H9 (cell line): ENCODE results near the gene DHRSX. TPM values are rescaled to one million over a fixed set of nuclear protein-coding genes. Genes with fewer than 3 reads are reported as not detected.

Experiments used
- DNase-seq: peaks from one replicate; pipeline ENCODE4 v3.0.0-alpha.2; 2017
- H2AFZ ChIP-seq: one replicate; pipeline ENCODE4 v1.6.1; 2013; ENCODE audit warnings: mild to moderate bottlenecking, low read length, control low read depth, moderate library complexity
- H2AK5ac ChIP-seq: 2 replicates; pipeline ENCODE4 v1.6.1; 2013; ENCODE audit warnings: low read length, control low read depth, mixed read lengths; ENCODE audit not compliant: insufficient read length
- H2BK120ac ChIP-seq: one replicate; pipeline ENCODE4 v1.6.1; 2013; ENCODE audit warnings: low read depth, mild to moderate bottlenecking, low read length, control low read depth, inconsistent platforms; ENCODE audit not compliant: poor library complexity, severe bottlenecking
- H2BK12ac ChIP-seq: 2 replicates; pipeline ENCODE4 v1.6.1; 2013; ENCODE audit warnings: low read length, control low read depth, mixed read lengths, low read depth; ENCODE audit not compliant: insufficient read length
- H2BK15ac ChIP-seq: 2 replicates; pipeline ENCODE4 v1.6.1; 2013; ENCODE audit warnings: low read depth, low read length, control low read depth
- H2BK20ac ChIP-seq: one replicate; pipeline ENCODE4 v1.6.1; 2013; ENCODE audit warnings: low read depth, mild to moderate bottlenecking, low read length, control low read depth, inconsistent platforms; ENCODE audit not compliant: poor library complexity, severe bottlenecking
- H2BK5ac ChIP-seq: 2 replicates; pipeline ENCODE4 v1.6.1; 2013; ENCODE audit warnings: low read length, control low read depth, mixed read lengths; ENCODE audit not compliant: insufficient read length
- H3K14ac ChIP-seq: 2 replicates; pipeline ENCODE4 v1.6.1; 2013; ENCODE audit warnings: low read length, control low read depth; ENCODE audit not compliant: insufficient read depth
- H3K18ac ChIP-seq: 2 replicates; pipeline ENCODE4 v1.6.1; 2013; ENCODE audit warnings: low read depth, mild to moderate bottlenecking, mixed read lengths, low read length, control low read depth; ENCODE audit not compliant: insufficient read length
- H3K23ac ChIP-seq: 2 replicates; pipeline ENCODE4 v1.6.1; 2013; ENCODE audit warnings: low read length, control low read depth, mixed read lengths, low read depth; ENCODE audit not compliant: insufficient read length
- H3K23me2 ChIP-seq: 2 replicates; pipeline ENCODE4 v1.6.1; 2013; ENCODE audit warnings: low read depth, mild to moderate bottlenecking, mixed read lengths, low read length, control low read depth; ENCODE audit not compliant: insufficient read length, poor library complexity, severe bottlenecking
- H3K27ac ChIP-seq: 2 replicates; pipeline ENCODE4 v1.5.1; 2013; ENCODE audit warnings: low read length, control low read depth, mixed read lengths, low read depth; ENCODE audit not compliant: insufficient read length
- H3K27me3 ChIP-seq: 2 replicates; pipeline ENCODE4 v1.6.1; 2013; ENCODE audit warnings: low read length, control low read depth, inconsistent platforms; ENCODE audit not compliant: insufficient read depth
- H3K4ac ChIP-seq: 2 replicates; pipeline ENCODE4 v1.6.1; 2013; ENCODE audit warnings: low read depth, mild to moderate bottlenecking, control low read depth, inconsistent platforms, low read length, moderate library complexity
- H3K4me1 ChIP-seq: 2 replicates; pipeline ENCODE4 v1.6.1; 2013; ENCODE audit warnings: low read length, control low read depth, inconsistent platforms; ENCODE audit not compliant: insufficient read depth
- H3K4me2 ChIP-seq: 2 replicates; pipeline ENCODE4 v1.6.1; 2013; ENCODE audit warnings: low read length, control low read depth, mixed read lengths; ENCODE audit not compliant: insufficient read length, insufficient read depth
- H3K56ac ChIP-seq: 2 replicates; pipeline ENCODE4 v1.6.1; 2013; ENCODE audit warnings: low read depth, mild to moderate bottlenecking, mixed read lengths, low read length, control low read depth; ENCODE audit not compliant: insufficient read length
- H3K79me1 ChIP-seq: 2 replicates; pipeline ENCODE4 v1.6.1; 2013; ENCODE audit warnings: low read depth, mild to moderate bottlenecking, moderate library complexity, low read length, control low read depth, inconsistent platforms; ENCODE audit not compliant: insufficient read depth, poor library complexity, severe bottlenecking
- H3K79me2 ChIP-seq: 2 replicates; pipeline ENCODE4 v1.6.1; 2013; ENCODE audit warnings: low read length, control low read depth, inconsistent platforms; ENCODE audit not compliant: insufficient read depth
- H3K9ac ChIP-seq: 2 replicates; pipeline ENCODE4 v1.6.1; 2013; ENCODE audit warnings: low read length, control low read depth, mixed read lengths; ENCODE audit not compliant: insufficient read length; ENCODE audit errors: extremely low read depth
- H3K9me3 ChIP-seq: one replicate; pipeline ENCODE4 v1.6.1; 2013; ENCODE audit warnings: low read depth, low read length, inconsistent platforms; ENCODE audit not compliant: control insufficient read depth
- H3T11ph ChIP-seq: one replicate; pipeline ENCODE4 v1.6.1; 2013; ENCODE audit warnings: mild to moderate bottlenecking, low read length, control low read depth, inconsistent platforms
- H4K20me1 ChIP-seq: one replicate; pipeline ENCODE4 v1.6.1; 2013; ENCODE audit not compliant: control insufficient read depth, insufficient read length, insufficient read depth
- H4K5ac ChIP-seq: 2 replicates; pipeline ENCODE4 v1.6.1; 2013; ENCODE audit warnings: low read depth, mild to moderate bottlenecking, mixed read lengths, low read length, control low read depth; ENCODE audit not compliant: insufficient read length
- H4K8ac ChIP-seq: replicated peaks from 2 replicates; pipeline ENCODE4 v1.6.1; 2013; ENCODE audit warnings: low read length, control low read depth, mixed read lengths, low read depth; ENCODE audit not compliant: insufficient read length
- H4K91ac ChIP-seq: 2 replicates; pipeline ENCODE4 v1.6.1; 2013; ENCODE audit warnings: low read depth, mild to moderate bottlenecking, moderate library complexity, mixed read lengths, low read length, control low read depth; ENCODE audit not compliant: insufficient read length
- H3K27ac Mint-ChIP-seq, 3 experiments: 2 replicates in 2 of 3; 3 replicates in 1 of 3; pipeline ENCODE4 v1.8.0; 2020 to 2021; ENCODE audit warnings: mixed read lengths in 3 of 3, mild to moderate bottlenecking in 1 of 3, moderate library complexity in 1 of 3
- H3K27me3 Mint-ChIP-seq: 2 replicates; pipeline ENCODE4 v1.8.0; 2021; ENCODE audit warnings: low read depth, mild to moderate bottlenecking, moderate library complexity, mixed read lengths
- H3K36me3 Mint-ChIP-seq, 3 experiments: 2 replicates in 2 of 3; 3 replicates in 1 of 3; pipeline ENCODE4 v1.8.0; 2020 to 2021; ENCODE audit warnings: low read depth in 3 of 3, mixed read lengths in 3 of 3; ENCODE audit not compliant: insufficient read depth in 1 of 3
- H3K4me1 Mint-ChIP-seq, 2 experiments: 2 replicates each; pipeline ENCODE4 v1.8.0; 2020; ENCODE audit warnings: mixed read lengths in 2 of 2
- H3K4me3 Mint-ChIP-seq, 2 experiments: 2 replicates in 1 of 2; 3 replicates in 1 of 2; pipeline ENCODE4 v1.8.0; 2020 to 2021; ENCODE audit warnings: mild to moderate bottlenecking in 2 of 2, mixed read lengths in 2 of 2, moderate library complexity in 1 of 2
- H3K9me3 Mint-ChIP-seq, 2 experiments: 2 replicates in 1 of 2; 3 replicates in 1 of 2; pipeline ENCODE4 v1.8.0; 2020; ENCODE audit warnings: mild to moderate bottlenecking in 2 of 2, mixed read lengths in 2 of 2, moderate library complexity in 1 of 2
- CTCF ChIP-seq: fragments of 200-600 bp; sonication (generic); conservative IDR thresholded peaks from 3 replicates; pipeline ENCODE4 v1.8.0; 2021; ENCODE audit warnings: antibody characterized with exemption, mild to moderate bottlenecking
- WGBS: extraction: QIAGEN DNeasy Blood & Tissue Kit; methylation state at CpG from one replicate; pipeline ENCODE4 v1.1.7; 2013; ENCODE audit warnings: missing lambda C conversion rate, low lambda C conversion rate, mixed read lengths; ENCODE audit not compliant: insufficient read length; ENCODE audit errors: extremely low coverage; 5-methylcytosine and 5-hydroxymethylcytosine counted together
- total RNA-seq: library from RNA; stranded (reverse); gene quantifications from 2 replicates; pipeline ENCODE4 v1.2.1, GENCODE V29; 2021

Gene DHRSX
- total RNA-seq, 1 experiment from 2014 or later, result 44.0 TPM

- Histone ChIP-seq H3K18ac (no peak overlapping the region), H2AFZ (no peak overlapping the region), H2BK120ac (no peak overlapping the region), H3K79me1 (no peaks in the 10 kb centered on the region), H4K20me1 (no peaks in the 10 kb centered on the region), H3K4ac (no peak overlapping the region), H3K27me3 (no peaks in the 10 kb centered on the region), H3K9ac (no peak overlapping the region), H3K27ac (no peak overlapping the region), H3K9me3 (no peaks in the 10 kb centered on the region), H2BK12ac (no peak overlapping the region), H4K91ac (no peak overlapping the region), H4K8ac (no peak overlapping the region), H3T11ph (no peak overlapping the region), H3K4me1 (peaks cover 4% of the 10 kb centered on the region; the same call in 1 of the 2 replicates), H2BK5ac (no peak overlapping the region), H3K56ac (no peak overlapping the region), H2BK15ac (no peak overlapping the region), H3K4me2 (no peak overlapping the region), H3K23me2 (no peaks in the 10 kb centered on the region), H2BK20ac (no peak overlapping the region), H3K79me2 (no peaks in the 10 kb centered on the region), H4K5ac (no peak overlapping the region), H3K23ac (no peak overlapping the region), H3K14ac (no peak overlapping the region), H2AK5ac (no peak overlapping the region)
- Mint-ChIP-seq H3K9me3 (peaks cover 0 to 19% of the 10 kb centered on the region in 2 experiments; a peak in 2 of 5 replicates), H3K27ac (no peak overlapping the region), H3K4me1 (peaks cover 17 to 20% of the 10 kb centered on the region in 2 experiments), H3K27me3 (no peaks in the 10 kb centered on the region), H3K36me3 (peaks cover 34 to 69% (median 62%) of the 10 kb centered on the region in 3 experiments), H3K4me3 (no peak overlapping the region)
- no peak for TF ChIP-seq CTCF
- no CpG with 5 or more reads among the region's 4 CpGs for WGBS
- no peak for DNase-seq
Observed at GRCh38 chrX:2343413-2343812, 157.4 kb downstream of the DHRSX start.
